Endothelial cell of umbilical vein (primary cell): ENCODE data around the gene ERLIN1. TPM values are rescaled to one million over a fixed set of nuclear protein-coding genes. Genes with fewer than 3 reads are reported as not detected.
"Not testable (repeated sequence)": the region's sequence is repeated elsewhere in the genome, so short reads cannot be mapped to it uniquely, and the experiment has no call there.

Source experiments
- BruUV-seq: library from RNA; stranded (reverse); fragments of 400-500 nt; replicated peaks from 2 replicates; lab custom pipeline; 2021; lab: Mats Ljungman, UMichigan
- CTCF ChIA-PET: fragments of 300-600, 350-600 bp; sonication (Branson Sonifier 250); formaldehyde crosslinking; loops from one replicate; lab custom pipeline; 2021; ENCODE audit warnings: antibody characterized with exemption, inconsistent platforms; lab: Charles Lee
- POLR2A ChIA-PET: fragments of 300-600, 350-600 bp; sonication (Branson Sonifier 250); formaldehyde crosslinking; loops from one replicate; lab custom pipeline; 2021; ENCODE audit warnings: antibody characterized with exemption, inconsistent platforms; lab: Charles Lee
- DNase-seq: peaks from one replicate; pipeline ENCODE4 v3.0.0-alpha.2; 2011; ENCODE audit warnings: low read depth, low spot score
- FAIRE-seq: peaks from 2 replicates; lab custom pipeline; 2011; peaks lifted over from hg19 to GRCh38; lab: Jason Lieb, UNC
- H2AFZ ChIP-seq: 2 replicates; pipeline ENCODE4 v1.6.0; 2012; ENCODE audit warnings: low read depth, low read length, control low read depth, inconsistent platforms
- H3K27ac ChIP-seq: 2 replicates; pipeline ENCODE4 v1.5.1; 2011; ENCODE audit warnings: low read depth, mild to moderate bottlenecking, control low read depth, low read length, moderate library complexity; ENCODE audit not compliant: insufficient read depth
- H3K27me3 ChIP-seq, 2 experiments: 2 replicates each; pipeline versions ENCODE4 v1.6.0 to v1.6.1; 2011; ENCODE audit warnings: low read length in 2 of 2, mixed read lengths in 1 of 2; ENCODE audit not compliant: control insufficient read depth in 2 of 2, insufficient read depth in 2 of 2
- H3K36me3 ChIP-seq, 2 experiments: 2 replicates in 1 of 2; 3 replicates in 1 of 2; pipeline ENCODE4 v1.5.1; 2011; ENCODE audit warnings: low read length in 2 of 2, mild to moderate bottlenecking in 1 of 2, moderate library complexity in 1 of 2; ENCODE audit not compliant: control insufficient read depth in 2 of 2, insufficient read depth in 2 of 2; ENCODE audit errors: extremely low read depth in 1 of 2
- H3K4me1 ChIP-seq: 3 replicates; pipeline ENCODE4 v1.5.1; 2011; ENCODE audit warnings: mild to moderate bottlenecking, low read length; ENCODE audit not compliant: control insufficient read depth, insufficient read depth; ENCODE audit errors: extremely low read depth
- H3K4me2 ChIP-seq: 2 replicates; pipeline ENCODE4 v1.6.1; 2011; ENCODE audit warnings: low read length, control low read depth, mixed read lengths; ENCODE audit not compliant: insufficient read depth
- H3K4me3 ChIP-seq, 3 experiments: fragments of 200-600 bp in 1 of 3; sonication (generic), shearing (Covaris generic) in 1 of 3; replicated peaks in 1 of 3; 2 replicates each; pipeline ENCODE4 v1.5.1; 2011 to 2016; ENCODE audit warnings: control low read depth in 3 of 3, low read length in 3 of 3, mild to moderate bottlenecking in 2 of 3, inconsistent platforms in 1 of 3, low read depth in 1 of 3, moderate library complexity in 1 of 3; ENCODE audit not compliant: insufficient read depth in 1 of 3
- H3K79me2 ChIP-seq: 2 replicates; pipeline ENCODE4 v1.6.0; 2012; ENCODE audit warnings: low read length, inconsistent platforms; ENCODE audit not compliant: control insufficient read depth, insufficient read depth
- H3K9ac ChIP-seq: replicated peaks from 2 replicates; pipeline ENCODE3; 2011; ENCODE audit warnings: low read length, control low read depth; ENCODE audit not compliant: insufficient read depth; ENCODE audit errors: extremely low read depth
- H3K9me1 ChIP-seq: replicated peaks from 3 replicates; pipeline ENCODE4 v1.6.0; 2011; ENCODE audit warnings: mild to moderate bottlenecking, low read length; ENCODE audit not compliant: control insufficient read depth, insufficient read depth; ENCODE audit errors: extremely low read depth
- H3K9me3 ChIP-seq: replicated peaks from 2 replicates; pipeline ENCODE4 v1.5.1; 2012; ENCODE audit warnings: low read length, inconsistent platforms; ENCODE audit not compliant: control insufficient read depth, insufficient read depth
- H4K20me1 ChIP-seq: replicated peaks from 2 replicates; pipeline ENCODE3; 2011; ENCODE audit warnings: mild to moderate bottlenecking, low read length; ENCODE audit not compliant: control insufficient read depth, insufficient read depth; ENCODE audit errors: extremely low read depth
- CTCF ChIP-seq, 2 donors: IDR thresholded peaks; 1 replicate in 1 of 2; 2 replicates in 1 of 2; pipeline ENCODE4 v1.5.1; 2011; ENCODE audit warnings: low read length in 2 of 2, mild to moderate bottlenecking in 2 of 2, moderate library complexity in 2 of 2, control low read depth in 1 of 2, inconsistent platforms in 1 of 2, low read depth in 1 of 2; ENCODE audit not compliant: insufficient read depth in 1 of 2; ENCODE audit errors: extremely low read depth in 1 of 2
- EZH2 ChIP-seq: IDR thresholded peaks from 2 replicates; pipeline ENCODE4 v1.6.1; 2012; ENCODE audit warnings: borderline replicate concordance, low read depth, mild to moderate bottlenecking, moderate library complexity, low read length, inconsistent platforms; ENCODE audit not compliant: severe bottlenecking
- FOS ChIP-seq: IDR thresholded peaks from 2 replicates; pipeline ENCODE4 v1.6.1; 2011; ENCODE audit warnings: mild to moderate bottlenecking, low read length, moderate library complexity, borderline replicate concordance; ENCODE audit not compliant: insufficient read depth
- GATA2 ChIP-seq: IDR thresholded peaks from 2 replicates; pipeline ENCODE4 v1.7.0; 2011; ENCODE audit warnings: low read depth, mild to moderate bottlenecking, moderate library complexity, mixed read lengths, low read length; ENCODE audit not compliant: insufficient read length, insufficient read depth
- JUN ChIP-seq: IDR thresholded peaks from 2 replicates; pipeline ENCODE4 v1.6.1; 2011; ENCODE audit warnings: borderline replicate concordance, low read depth; ENCODE audit not compliant: insufficient read length, insufficient read depth
- MAX ChIP-seq: IDR thresholded peaks from 2 replicates; pipeline ENCODE4 v1.6.1; 2011; ENCODE audit not compliant: insufficient read depth, insufficient read length
- MYC ChIP-seq: IDR thresholded peaks from one replicate; pipeline ENCODE4 v1.6.1; 2011; ENCODE audit warnings: mild to moderate bottlenecking, low read depth, low read length
- POLR2A ChIP-seq: IDR thresholded peaks from 2 replicates; pipeline ENCODE4 v1.6.1; 2012; ENCODE audit warnings: low read depth, mild to moderate bottlenecking, control low read depth, low read length
- POLR2AphosphoS5 ChIP-seq: IDR thresholded peaks from 2 replicates; pipeline ENCODE4 v1.6.1; 2012; ENCODE audit warnings: low read depth, mild to moderate bottlenecking, control low read depth, low read length, moderate library complexity; ENCODE audit not compliant: insufficient read depth
- dilution Hi-C: fragments of 300-500 bp; cut with MboI; formaldehyde crosslinking; loops from one replicate; pipeline ENCODE4 v1.15.0; 2019; ENCODE audit warnings: low sequenced_read_pairs; ENCODE audit not compliant: extremely low pct_ligation_motif_present
- intact Hi-C: fragments of 100-400 bp; cut with micrococcal nuclease; formaldehyde crosslinking; loops from one replicate; pipeline ENCODE4 v1.10.0; 2022
- polyA plus RNA-seq, 4 experiments: library from polyadenylated mRNA; depleted of rRNA in 3 of 4; stranded (reverse) in 3 of 4; unstranded in 1 of 4; fragments of >200 nt; gene quantifications; 2 replicates each; pipeline versions ENCODE4 v1.2.1 to v1.2.3, GENCODE V29; 2011 to 2012; ENCODE audit warnings: missing spikeins in 1 of 4
- total RNA-seq: library from RNA; stranded (reverse); gene quantifications from 2 replicates; pipeline ENCODE4 v1.2.3, GENCODE V29; 2021

The ERLIN1 gene
- total and polyA plus RNA-seq, 2 donors (not counting 3 experiments of a cell fraction or from before 2014, with no cell fraction given): 30.7 to 51.0 TPM

GRCh38 chr10:100128951-100129350, 56.9 kb downstream of the ERLIN1 start:
- Histone ChIP-seq H3K4me1 (no peaks in the 10 kb centered on the region), H3K4me3 (no peak overlapping the region), H2AFZ (no peak overlapping the region), H3K9ac (no peak overlapping the region), H3K79me2 (no peaks in the 10 kb centered on the region), H3K36me3 (no peaks in the 10 kb centered on the region), H3K27me3 (peaks cover 2 to 3% of the 10 kb centered on the region in 2 experiments), H3K27ac (no peak overlapping the region), H3K4me2 (no peak overlapping the region), H3K9me3 (no peaks in the 10 kb centered on the region), H4K20me1 (no peaks in the 10 kb centered on the region), H3K9me1 (no peaks in the 10 kb centered on the region)
- TF ChIP-seq POLR2A: no peak
- no peak for TF ChIP-seq CTCF (IDR thresholded peaks at IDR 0.05; ENCODE audit: extremely low read depth in 1 of 2, insufficient read depth in 1 of 2, low read depth in 1 of 2, low read length in 2 of 2)
- no peak for TF ChIP-seq FOS
- TF ChIP-seq MAX: no peak
- TF ChIP-seq GATA2: no peak
- TF ChIP-seq JUN: no peak
- no peak for TF ChIP-seq MYC
- TF ChIP-seq EZH2: no peak
- no peak for TF ChIP-seq POLR2AphosphoS5
- dilution Hi-C loops (no loop called here), intact Hi-C loops (no loop called here)
- DNase-seq: no peak
- ChIA-PET POLR2A (interaction anchor here (0.6 kb wide), 1 partner anchor 506 kb away, joined by 3 read pairs; no protein-coding TSS in a partner anchor), CTCF (interaction anchor here (1.1 to 2.0 kb wide), 3 partner anchors 8 to 283 kb away, joined by 3 to 8 read pairs (median 3); no protein-coding TSS in a partner anchor)
- no TSS peak for BruUV-seq
- FAIRE-seq: no peak

- H4K20me1 ChIP-seq, H3K4me3 ChIP-seq, POLR2A ChIA-PET, H3K27ac ChIP-seq, H3K79me2 ChIP-seq, H3K9me1 ChIP-seq, DNase-seq, FAIRE-seq, intact Hi-C loops, BruUV-seq, H3K9ac ChIP-seq, dilution Hi-C loops, H3K4me1 ChIP-seq, CTCF ChIA-PET, H3K36me3 ChIP-seq, H3K4me2 ChIP-seq, H3K27me3 ChIP-seq, H3K9me3 ChIP-seq, H2AFZ ChIP-seq: not testable (repeated sequence)
These were observed 60.5 kb downstream of the ERLIN1 start for GRCh38 chr10:100125335-100125734.
